ENCODE data around the gene NCOA1.

DNA sequence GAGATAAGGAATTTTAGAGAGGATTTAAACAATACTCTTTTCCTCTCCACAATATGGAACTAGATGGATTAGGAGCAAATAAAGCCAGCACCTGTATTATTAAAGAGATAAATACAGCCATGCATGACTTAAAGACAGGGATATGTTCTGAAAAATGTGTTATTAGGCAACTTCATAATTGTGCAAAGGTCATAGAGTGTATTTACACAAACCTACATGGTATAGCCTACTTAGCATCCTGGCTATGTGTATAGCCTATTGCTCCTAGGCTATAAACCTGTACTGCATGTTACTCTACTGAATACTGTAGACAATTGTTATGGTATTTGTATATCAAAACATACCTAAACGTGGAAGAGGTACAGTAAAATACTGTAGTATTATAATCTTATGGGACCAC, 249.1 kb downstream of the NCOA1 start:
- TF ChIP-seq, protein P1, sequence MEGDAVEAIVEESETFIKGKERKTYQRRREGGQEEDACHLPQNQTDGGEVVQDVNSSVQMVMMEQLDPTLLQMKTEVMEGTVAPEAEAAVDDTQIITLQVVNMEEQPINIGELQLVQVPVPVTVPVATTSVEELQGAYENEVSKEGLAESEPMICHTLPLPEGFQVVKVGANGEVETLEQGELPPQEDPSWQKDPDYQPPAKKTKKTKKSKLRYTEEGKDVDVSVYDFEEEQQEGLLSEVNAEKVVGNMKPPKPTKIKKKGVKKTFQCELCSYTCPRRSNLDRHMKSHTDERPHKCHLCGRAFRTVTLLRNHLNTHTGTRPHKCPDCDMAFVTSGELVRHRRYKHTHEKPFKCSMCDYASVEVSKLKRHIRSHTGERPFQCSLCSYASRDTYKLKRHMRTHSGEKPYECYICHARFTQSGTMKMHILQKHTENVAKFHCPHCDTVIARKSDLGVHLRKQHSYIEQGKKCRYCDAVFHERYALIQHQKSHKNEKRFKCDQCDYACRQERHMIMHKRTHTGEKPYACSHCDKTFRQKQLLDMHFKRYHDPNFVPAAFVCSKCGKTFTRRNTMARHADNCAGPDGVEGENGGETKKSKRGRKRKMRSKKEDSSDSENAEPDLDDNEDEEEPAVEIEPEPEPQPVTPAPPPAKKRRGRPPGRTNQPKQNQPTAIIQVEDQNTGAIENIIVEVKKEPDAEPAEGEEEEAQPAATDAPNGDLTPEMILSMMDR (IDR thresholded peaks at IDR 0.05) = no peak
- no peak for TF ChIP-seq POLR2A (IDR thresholded peaks at IDR 0.05)
